GM12878 (cell line): ENCODE measurements around the gene PTGFRN. TPM values are rescaled to one million over a fixed set of nuclear protein-coding genes. Genes with fewer than 3 reads are reported as not detected.

Source experiments
- ATAC-seq: fragments of 200-7000 bp; cut with Tn5 transposase; 3 replicates; pipeline ENCODE4 v1.9.1; 2020; ENCODE audit warnings: mild to moderate bottlenecking, moderate library complexity
- BruUV-seq: library from RNA; stranded (reverse); fragments of 400-500 nt; replicated peaks from 2 replicates; lab custom pipeline; 2021; lab: Mats Ljungman, UMichigan
- CTCF ChIA-PET: fragments of 300-600 bp; sonication (Branson Sonifier 250); formaldehyde crosslinking; extraction: SDS; loops from one replicate; lab custom pipeline; 2021; ENCODE audit warnings: inconsistent platforms; lab: Yijun Ruan, JAX
- POLR2A ChIA-PET: fragments of 350-600 bp; formaldehyde crosslinking; extraction: SDS; loops from one replicate; lab custom pipeline; 2021; ENCODE audit warnings: inconsistent platforms; lab: Charles Lee
- RAD21 ChIA-PET: fragments of 300-600 bp; sonication (Branson Sonifier 250); formaldehyde crosslinking; loops from one replicate; lab custom pipeline; 2023; ENCODE audit warnings: antibody characterized with exemption; ENCODE audit not compliant: unreplicated experiment; lab: Charles Lee
- SMC1A ChIA-PET: fragments of 300-600 bp; sonication (Branson Sonifier 250); formaldehyde crosslinking; loops from one replicate; lab custom pipeline; 2023; ENCODE audit not compliant: unreplicated experiment, uncharacterized antibody; lab: Charles Lee
- DNase-seq: peaks from one replicate; pipeline ENCODE4 v3.0.0-alpha.2; 2011; ENCODE audit warnings: low read depth, low spot score
- FAIRE-seq: peaks from 3 replicates; lab custom pipeline; 2011; peaks lifted over from hg19 to GRCh38; lab: Jason Lieb, UNC
- H2AFZ ChIP-seq: 2 replicates; pipeline ENCODE4 v1.6.0; 2011; ENCODE audit warnings: low read depth, low read length, control low read depth; ENCODE audit not compliant: control insufficient read depth
- H3K27ac ChIP-seq: 2 replicates; pipeline ENCODE4 v1.5.1; 2011; ENCODE audit warnings: control low read depth; ENCODE audit not compliant: control insufficient read depth, insufficient read depth
- H3K27me3 ChIP-seq, 2 experiments: replicated peaks in 1 of 2; 2 replicates each; pipeline versions ENCODE4 v1.6.0 to v1.6.1; 2011; ENCODE audit warnings: low read length in 1 of 2; ENCODE audit not compliant: control insufficient read depth in 2 of 2, insufficient read depth in 2 of 2
- H3K36me3 ChIP-seq, 2 experiments: 2 replicates each; pipeline ENCODE4 v1.5.1; 2011; ENCODE audit warnings: low read length in 1 of 2; ENCODE audit not compliant: control insufficient read depth in 2 of 2, insufficient read depth in 2 of 2
- H3K4me1 ChIP-seq: 2 replicates; pipeline ENCODE4 v1.6.1; 2011; ENCODE audit warnings: mild to moderate bottlenecking, low read length, moderate library complexity, mixed read lengths; ENCODE audit not compliant: control insufficient read depth, insufficient read depth
- H3K4me2 ChIP-seq: 2 replicates; pipeline ENCODE4 v1.6.0; 2011; ENCODE audit warnings: control low read depth; ENCODE audit not compliant: control insufficient read depth, insufficient read depth
- H3K4me3 ChIP-seq: fragments of 200-600 bp; sonication (generic); 2 replicates; pipeline ENCODE4 v1.5.1; 2016
- H3K79me2 ChIP-seq: 2 replicates; pipeline ENCODE4 v1.6.0; 2011; ENCODE audit warnings: low read length; ENCODE audit not compliant: control insufficient read depth, insufficient read depth
- H3K9ac ChIP-seq: 2 replicates; pipeline ENCODE4 v1.8.0; 2011; ENCODE audit warnings: low read length, control low read depth, mixed read lengths; ENCODE audit not compliant: control insufficient read depth, insufficient read depth
- H3K9me3 ChIP-seq: replicated peaks from 3 replicates; pipeline ENCODE4 v1.5.1; 2011; ENCODE audit warnings: mild to moderate bottlenecking, low read length; ENCODE audit not compliant: control insufficient read depth, insufficient read depth
- H4K20me1 ChIP-seq: 2 replicates; pipeline ENCODE4 v1.6.0; 2011; ENCODE audit not compliant: control insufficient read depth, insufficient read depth
- CTCF ChIP-seq, 3 experiments: IDR thresholded peaks in 2 of 3; conservative IDR thresholded peaks in 1 of 3; 2 replicates each; pipeline ENCODE4 v1.5.1; 2011; ENCODE audit warnings: low read depth in 3 of 3, low read length in 3 of 3, mild to moderate bottlenecking in 3 of 3, control low read depth in 2 of 3, moderate library complexity in 2 of 3, inconsistent platforms in 1 of 3, mixed read lengths in 1 of 3; ENCODE audit not compliant: control insufficient read depth in 2 of 3, insufficient read depth in 1 of 3; ENCODE audit errors: extremely low read depth in 1 of 3
- FOS ChIP-seq: IDR thresholded peaks from 3 replicates; pipeline ENCODE4 v1.6.1; 2011; ENCODE audit warnings: borderline replicate concordance; ENCODE audit not compliant: insufficient read length; ENCODE audit errors: extremely low read depth
- MXI1 ChIP-seq: fragments of 150-350 bp; IDR thresholded peaks from 2 replicates; pipeline ENCODE4 v1.6.1; 2011; ENCODE audit warnings: low read depth, mild to moderate bottlenecking, inconsistent platforms, low read length, improper control_type of control experiment
- NKRF ChIP-seq: fragments of 450-650 bp; conservative IDR thresholded peaks from 2 replicates; pipeline ENCODE4 v1.6.1; 2017; ENCODE audit warnings: mild to moderate bottlenecking, moderate library complexity
- NRF1 ChIP-seq: conservative IDR thresholded peaks from 2 replicates; pipeline ENCODE4 v1.6.1; 2011; ENCODE audit warnings: mild to moderate bottlenecking, low read depth, low read length, improper control_type of control experiment
- RELB ChIP-seq: fragments of 450-650 bp; IDR thresholded peaks from 2 replicates; pipeline ENCODE4 v1.6.1; 2017; ENCODE audit warnings: low read depth, mild to moderate bottlenecking, moderate library complexity
- SUZ12 ChIP-seq: fragments of 200-600 bp; sonication (generic); IDR thresholded peaks from one replicate; pipeline ENCODE4 v1.6.1; 2018; ENCODE audit warnings: antibody characterized with exemption, mild to moderate bottlenecking; ENCODE audit not compliant: unreplicated experiment
- ZZZ3 ChIP-seq: IDR thresholded peaks from 2 replicates; pipeline ENCODE4 v1.6.1; 2011; ENCODE audit warnings: low read depth; ENCODE audit not compliant: control insufficient read depth, insufficient read length
- WGBS: methylation state at CpG from one replicate; pipeline ENCODE4 v1.1.6; 2016; ENCODE audit warnings: low lambda C conversion rate; ENCODE audit not compliant: insufficient replicate concordance, insufficient coverage; ENCODE audit errors: missing lambda C conversion rate; 5-methylcytosine and 5-hydroxymethylcytosine counted together
- in situ Hi-C: fragments of 300-500 bp; cut with MboI; formaldehyde crosslinking; loops from 9 replicates; pipeline ENCODE4 v1.14.3; 2018; ENCODE audit warnings: mixed read lengths
- intact Hi-C: fragments of 100-400 bp; cut with micrococcal nuclease; formaldehyde crosslinking; loops from one replicate; pipeline ENCODE4 v1.14.2; 2022; ENCODE audit not compliant: unreplicated experiment
- polyA plus RNA-seq, 11 experiments: library from polyadenylated mRNA; depleted of rRNA in 4 of 11; unstranded in 6 of 11; stranded (reverse) in 5 of 11; fragments of >200 nt; fragmentation: Nextera tagmentation in 4 of 11; fragmentation: Illumina TruSeq in 1 of 11; extraction: Ambion mirVana in 4 of 11; extraction: Trizol in 1 of 11; gene quantifications; 1 replicate in 1 of 11; 2 replicates in 10 of 11; pipeline versions ENCODE4 v1.2.1 to v1.2.3, GENCODE V29; 2011 to 2016; ENCODE audit warnings: inconsistent platforms in 2 of 11, missing spikeins in 2 of 11, low read depth in 1 of 11
- total RNA-seq, 4 experiments: library from RNA; depleted of rRNA in 3 of 4; stranded (reverse); fragments of >200 nt in 3 of 4; fragmentation: Illumina TruSeq in 1 of 4; extraction: Trizol in 1 of 4; gene quantifications; 2 replicates each; pipeline versions ENCODE4 v1.2.1 to v1.2.3, GENCODE V29; 2013 to 2021

The PTGFRN gene
- total and polyA plus RNA-seq, 10 of the 15 experiments (the other 5 are each of a cell fraction or from before 2014, with no cell fraction given): 2.7 to 8.3 (median 5.1) TPM

- Histone ChIP-seq H2AFZ (no peak overlapping the region), H3K27ac (no peak overlapping the region), H3K4me1 (peaks cover 14% of the 10 kb centered on the region; the same call in 1 of the 2 replicates), H4K20me1 (no peaks in the 10 kb centered on the region), H3K9me3 (no peaks in the 10 kb centered on the region)
- ChIA-PET CTCF (interaction anchor here (1.0 to 8.4 kb wide), 33 partner anchors 14 to 742 kb away, joined by 3 to 82 read pairs (median 6); partner anchors contain the start of gene TTF2), RAD21 (interaction anchor here (1.0 to 10.2 kb wide), 22 partner anchors 25 to 307 kb away, joined by 3 to 138 read pairs (median 6); partner anchors contain the start of genes CD101 and TTF2)
- FAIRE-seq (no peak), DNase-seq (no peak)
- 70% methylated on average over 5 of the region's 5 CpGs for WGBS
- no peak for TF ChIP-seq NRF1
- TF ChIP-seq MXI1: no peak
- TF ChIP-seq FOS: no peak
- TF ChIP-seq NKRF: no peak
- TF ChIP-seq ZZZ3: no peak
- no peak for TF ChIP-seq SUZ12
- no peak for TF ChIP-seq RELB
- no peak for TF ChIP-seq CTCF (IDR thresholded peaks at IDR 0.05 in 2 of 3, conservative IDR thresholded peaks at IDR 0.05 in 1 of 3; ENCODE audit: control insufficient read depth in 2 of 3, extremely low read depth in 1 of 3, insufficient read depth in 1 of 3, low read depth in 3 of 3, low read length in 3 of 3)
- TF ChIP-seq, all 136 proteins: peak for 0
- Histone ChIP-seq H3K4me2 (no peak overlapping the region), H3K79me2 (no peaks in the 10 kb centered on the region), H3K4me3 (no peak overlapping the region), H3K9ac (no peak overlapping the region), H3K27me3 (no peaks in the 10 kb centered on the region), H3K36me3 (no peaks in the 10 kb centered on the region)
- in situ Hi-C loops (no loop called here), intact Hi-C loops (loop anchor here (1.0 to 5.0 kb wide), 3 partner anchors 51 to 306 kb away; no protein-coding TSS in a partner anchor)
- no peak for ATAC-seq
- ChIA-PET POLR2A (interaction anchor here (0.7 to 2.1 kb wide), 6 partner anchors 54 to 180 kb away, joined by 3 to 15 read pairs (median 8); partner anchors contain the start of gene TTF2), SMC1A (interaction anchor here (0.6 to 11.0 kb wide), 31 partner anchors 9 to 332 kb away, joined by 3 to 146 read pairs (median 7); partner anchors contain the start of gene TTF2)
- no TSS peak for BruUV-seq
These were observed 28.8 kb upstream of the PTGFRN start for GRCh38 chr1:116880917-116881316.
